SK-N-SH (cell line): ENCODE results near the gene BNIPL. TPM values are rescaled to one million over a fixed set of nuclear protein-coding genes. Genes with fewer than 3 reads are reported as not detected.

Experiments used
- CTCF ChIA-PET: fragments of 300-600, 350-600 bp; formaldehyde crosslinking; extraction: SDS; loops from one replicate; lab custom pipeline; 2021; lab: Yijun Ruan, JAX
- POLR2A ChIA-PET: fragments of 350-600 bp; sonication (Branson Sonifier 250); formaldehyde crosslinking; extraction: SDS; loops from one replicate; lab custom pipeline; 2020; ENCODE audit warnings: antibody characterized with exemption, inconsistent platforms; lab: Yijun Ruan, JAX
- DNase-seq: peaks from one replicate; pipeline ENCODE4 v3.0.0; 2012
- H2AFZ ChIP-seq: fragments of 200-600 bp; sonication (generic); 2 replicates; pipeline ENCODE4 v1.8.1; 2016; ENCODE audit warnings: antibody characterized with exemption, mild to moderate bottlenecking, low read depth
- H3F3A ChIP-seq: fragments of 200-600 bp; sonication (generic); replicated peaks from 2 replicates; pipeline ENCODE3; 2016; ENCODE audit warnings: antibody characterized with exemption, mild to moderate bottlenecking; ENCODE audit not compliant: insufficient read depth
- H3K27ac ChIP-seq, 2 experiments: fragments of 200-500 bp in 1 of 2; fragments of 200-600 bp in 1 of 2; sonication (Bioruptor generic) in 1 of 2; sonication (generic), shearing (Covaris generic) in 1 of 2; 2 replicates each; pipeline versions ENCODE4 v1.5.1 to v1.6.1; 2014 to 2016; ENCODE audit warnings: low read depth in 2 of 2, inconsistent platforms in 1 of 2, low read length in 1 of 2, mild to moderate bottlenecking in 1 of 2, mixed read lengths in 1 of 2
- H3K27me3 ChIP-seq: fragments of 200-600 bp; sonication (generic), shearing (Covaris generic); 2 replicates; pipeline ENCODE4 v1.6.1; 2016; ENCODE audit warnings: mixed run types; ENCODE audit not compliant: insufficient read depth
- H3K36me3 ChIP-seq, 2 experiments: fragments of 200-500 bp in 1 of 2; fragments of 200-600 bp in 1 of 2; sonication (Bioruptor generic) in 1 of 2; sonication (generic) in 1 of 2; replicated peaks in 1 of 2; 2 replicates each; pipeline versions ENCODE3 to v1.5.1; 2014 to 2016; ENCODE audit warnings: low read length in 1 of 2, mild to moderate bottlenecking in 1 of 2; ENCODE audit not compliant: insufficient read depth in 2 of 2, control insufficient read depth in 1 of 2
- H3K4me1 ChIP-seq, 2 experiments: fragments of 200-500 bp in 1 of 2; fragments of 200-600 bp in 1 of 2; sonication (Bioruptor generic) in 1 of 2; sonication (generic), shearing (Covaris generic) in 1 of 2; 2 replicates each; pipeline versions ENCODE4 v1.5.1 to v1.6.1; 2014 to 2016; ENCODE audit warnings: low read depth in 1 of 2, low read length in 1 of 2, mixed run types in 1 of 2; ENCODE audit not compliant: insufficient read depth in 2 of 2, control insufficient read depth in 1 of 2
- H3K4me2 ChIP-seq: fragments of 200-600 bp; sonication (generic), shearing (Covaris generic); 2 replicates; pipeline ENCODE4 v1.6.1; 2017; ENCODE audit warnings: mixed run types
- H3K4me3 ChIP-seq, 2 experiments: fragments of 200-500 bp in 1 of 2; fragments of 200-600 bp in 1 of 2; sonication (Bioruptor generic) in 1 of 2; sonication (generic), shearing (Covaris generic) in 1 of 2; 2 replicates each; pipeline versions ENCODE4 v1.5.1 to v1.8.1; 2014 to 2016; ENCODE audit warnings: low read depth in 2 of 2, inconsistent platforms in 1 of 2, low read length in 1 of 2, mild to moderate bottlenecking in 1 of 2, mixed read lengths in 1 of 2, moderate library complexity in 1 of 2
- H3K79me2 ChIP-seq: fragments of 200-600 bp; sonication (generic); 2 replicates; pipeline ENCODE4 v1.8.1; 2017; ENCODE audit warnings: mild to moderate bottlenecking; ENCODE audit not compliant: insufficient read depth
- H3K9ac ChIP-seq: fragments of 200-600 bp; sonication (generic); 2 replicates; pipeline ENCODE4 v1.6.1; 2017; ENCODE audit warnings: mixed run types
- H3K9me2 ChIP-seq: fragments of 200-600 bp; sonication (generic); 2 replicates; pipeline ENCODE4 v1.6.1; 2017; ENCODE audit warnings: mixed run types
- H3K9me3 ChIP-seq: fragments of 200-600 bp; sonication (generic); 2 replicates; pipeline ENCODE4 v1.6.1; 2017; ENCODE audit warnings: mixed run types, mild to moderate bottlenecking, moderate library complexity
- H4K20me1 ChIP-seq: fragments of 200-600 bp; sonication (generic); 2 replicates; pipeline ENCODE4 v1.6.1; 2017; ENCODE audit warnings: mild to moderate bottlenecking, mixed run types; ENCODE audit not compliant: insufficient read depth
- EZH2phosphoT487 ChIP-seq: fragments of 200-600 bp; sonication (generic); IDR thresholded peaks from 2 replicates; pipeline ENCODE4 v1.6.1; 2017; ENCODE audit warnings: low read depth, mixed run types, mild to moderate bottlenecking, antibody characterized with exemption, moderate library complexity, borderline replicate concordance
- FOSL2 ChIP-seq: IDR thresholded peaks from 2 replicates; pipeline ENCODE4 v1.4.0; 2012; ENCODE audit warnings: low read depth, mild to moderate bottlenecking, moderate library complexity, borderline replicate concordance
- MXI1 ChIP-seq: IDR thresholded peaks from 2 replicates; pipeline ENCODE4 v1.6.1; 2012; ENCODE audit warnings: mild to moderate bottlenecking, low read depth, low read length, improper control_type of control experiment
- NFIC ChIP-seq: IDR thresholded peaks from 2 replicates; pipeline ENCODE4 v1.4.0; 2012; ENCODE audit warnings: borderline replicate concordance
- NRF1 ChIP-seq: IDR thresholded peaks from 2 replicates; pipeline ENCODE4 v1.6.1; 2012; ENCODE audit warnings: low read depth, mild to moderate bottlenecking, low read length
- POLR2AphosphoS5 ChIP-seq: IDR thresholded peaks from 2 replicates; pipeline ENCODE4 v1.6.1; 2012; ENCODE audit warnings: low read depth, low read length
- RXRA ChIP-seq: IDR thresholded peaks from 2 replicates; pipeline ENCODE4 v1.4.0; 2012; ENCODE audit warnings: low read depth, mild to moderate bottlenecking, borderline replicate concordance
- TCF12 ChIP-seq: IDR thresholded peaks from 2 replicates; pipeline ENCODE4 v1.4.0; 2012
- polyA plus RNA-seq, 3 experiments: library from polyadenylated mRNA; depleted of rRNA; stranded (reverse); fragments of >200 nt; gene quantifications; 2 replicates each; pipeline ENCODE4 v1.2.3, GENCODE V29; 2012
- TF ChIP-seq, protein P1 (sequence below): IDR thresholded peaks from 2 replicates; pipeline ENCODE4 v1.6.1; 2012; ENCODE audit warnings: mild to moderate bottlenecking, low read depth, low read length, moderate library complexity
- TF ChIP-seq, protein P2 (sequence below): IDR thresholded peaks from 2 replicates; pipeline ENCODE4; 2012
- TF ChIP-seq, protein P3 (sequence below): fragments of 200-600 bp; sonication (generic); IDR thresholded peaks from 2 replicates; pipeline ENCODE4 v1.6.1; 2017; ENCODE audit warnings: antibody characterized with exemption, mild to moderate bottlenecking, moderate library complexity

BNIPL gene
- polyA plus RNA-seq, 1 of the 3 experiments (the other 2 are of a cell fraction) = 0.12 TPM

DNA sequence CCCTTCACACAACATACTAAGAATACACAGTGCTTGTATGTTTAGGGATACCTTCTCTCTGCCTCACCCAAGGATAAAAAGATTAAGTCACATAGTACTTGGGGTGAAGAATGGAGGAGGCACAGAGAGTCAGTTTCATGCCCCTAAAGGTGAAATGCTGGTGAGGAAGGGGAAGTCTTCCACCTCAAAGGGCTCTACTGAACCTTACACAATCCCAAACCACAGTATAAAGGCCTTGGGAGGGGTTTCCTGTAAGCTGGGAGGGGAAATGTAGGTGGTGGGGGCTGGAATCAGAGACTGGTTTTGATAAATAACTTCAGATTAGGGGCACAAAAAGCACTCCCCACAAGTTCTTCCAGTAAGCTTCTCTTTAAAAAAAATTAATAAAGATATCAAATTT lies 33.2 kb upstream of the BNIPL start:
- ChIA-PET CTCF (interaction anchor here (5.3 to 15.9 kb wide), 2 partner anchors 8 to 23 kb away, joined by 79 to 371 read pairs; partner anchors contain the start of genes ANXA9 and CERS2), POLR2A (no interaction called here)
- TF ChIP-seq, protein P1, sequence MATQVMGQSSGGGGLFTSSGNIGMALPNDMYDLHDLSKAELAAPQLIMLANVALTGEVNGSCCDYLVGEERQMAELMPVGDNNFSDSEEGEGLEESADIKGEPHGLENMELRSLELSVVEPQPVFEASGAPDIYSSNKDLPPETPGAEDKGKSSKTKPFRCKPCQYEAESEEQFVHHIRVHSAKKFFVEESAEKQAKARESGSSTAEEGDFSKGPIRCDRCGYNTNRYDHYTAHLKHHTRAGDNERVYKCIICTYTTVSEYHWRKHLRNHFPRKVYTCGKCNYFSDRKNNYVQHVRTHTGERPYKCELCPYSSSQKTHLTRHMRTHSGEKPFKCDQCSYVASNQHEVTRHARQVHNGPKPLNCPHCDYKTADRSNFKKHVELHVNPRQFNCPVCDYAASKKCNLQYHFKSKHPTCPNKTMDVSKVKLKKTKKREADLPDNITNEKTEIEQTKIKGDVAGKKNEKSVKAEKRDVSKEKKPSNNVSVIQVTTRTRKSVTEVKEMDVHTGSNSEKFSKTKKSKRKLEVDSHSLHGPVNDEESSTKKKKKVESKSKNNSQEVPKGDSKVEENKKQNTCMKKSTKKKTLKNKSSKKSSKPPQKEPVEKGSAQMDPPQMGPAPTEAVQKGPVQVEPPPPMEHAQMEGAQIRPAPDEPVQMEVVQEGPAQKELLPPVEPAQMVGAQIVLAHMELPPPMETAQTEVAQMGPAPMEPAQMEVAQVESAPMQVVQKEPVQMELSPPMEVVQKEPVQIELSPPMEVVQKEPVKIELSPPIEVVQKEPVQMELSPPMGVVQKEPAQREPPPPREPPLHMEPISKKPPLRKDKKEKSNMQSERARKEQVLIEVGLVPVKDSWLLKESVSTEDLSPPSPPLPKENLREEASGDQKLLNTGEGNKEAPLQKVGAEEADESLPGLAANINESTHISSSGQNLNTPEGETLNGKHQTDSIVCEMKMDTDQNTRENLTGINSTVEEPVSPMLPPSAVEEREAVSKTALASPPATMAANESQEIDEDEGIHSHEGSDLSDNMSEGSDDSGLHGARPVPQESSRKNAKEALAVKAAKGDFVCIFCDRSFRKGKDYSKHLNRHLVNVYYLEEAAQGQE = no peak
- TF ChIP-seq TCF12 (no peak), NFIC (no peak), EZH2phosphoT487 (no peak), RXRA (no peak), MXI1 (no peak), FOSL2 (no peak), NRF1 (no peak), POLR2AphosphoS5 (no peak)
- TF ChIP-seq, protein P2, sequence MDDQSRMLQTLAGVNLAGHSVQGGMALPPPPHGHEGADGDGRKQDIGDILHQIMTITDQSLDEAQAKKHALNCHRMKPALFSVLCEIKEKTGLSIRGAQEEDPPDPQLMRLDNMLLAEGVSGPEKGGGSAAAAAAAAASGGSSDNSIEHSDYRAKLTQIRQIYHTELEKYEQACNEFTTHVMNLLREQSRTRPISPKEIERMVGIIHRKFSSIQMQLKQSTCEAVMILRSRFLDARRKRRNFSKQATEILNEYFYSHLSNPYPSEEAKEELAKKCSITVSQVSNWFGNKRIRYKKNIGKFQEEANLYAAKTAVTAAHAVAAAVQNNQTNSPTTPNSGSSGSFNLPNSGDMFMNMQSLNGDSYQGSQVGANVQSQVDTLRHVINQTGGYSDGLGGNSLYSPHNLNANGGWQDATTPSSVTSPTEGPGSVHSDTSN = no peak
- TF ChIP-seq, protein P3, sequence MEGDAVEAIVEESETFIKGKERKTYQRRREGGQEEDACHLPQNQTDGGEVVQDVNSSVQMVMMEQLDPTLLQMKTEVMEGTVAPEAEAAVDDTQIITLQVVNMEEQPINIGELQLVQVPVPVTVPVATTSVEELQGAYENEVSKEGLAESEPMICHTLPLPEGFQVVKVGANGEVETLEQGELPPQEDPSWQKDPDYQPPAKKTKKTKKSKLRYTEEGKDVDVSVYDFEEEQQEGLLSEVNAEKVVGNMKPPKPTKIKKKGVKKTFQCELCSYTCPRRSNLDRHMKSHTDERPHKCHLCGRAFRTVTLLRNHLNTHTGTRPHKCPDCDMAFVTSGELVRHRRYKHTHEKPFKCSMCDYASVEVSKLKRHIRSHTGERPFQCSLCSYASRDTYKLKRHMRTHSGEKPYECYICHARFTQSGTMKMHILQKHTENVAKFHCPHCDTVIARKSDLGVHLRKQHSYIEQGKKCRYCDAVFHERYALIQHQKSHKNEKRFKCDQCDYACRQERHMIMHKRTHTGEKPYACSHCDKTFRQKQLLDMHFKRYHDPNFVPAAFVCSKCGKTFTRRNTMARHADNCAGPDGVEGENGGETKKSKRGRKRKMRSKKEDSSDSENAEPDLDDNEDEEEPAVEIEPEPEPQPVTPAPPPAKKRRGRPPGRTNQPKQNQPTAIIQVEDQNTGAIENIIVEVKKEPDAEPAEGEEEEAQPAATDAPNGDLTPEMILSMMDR = no peak
- H3K27ac ChIP-seq = no peak overlapping the region
- H4K20me1 ChIP-seq = no peaks in the 10 kb centered on the region
- peaks cover 15% of the 10 kb centered on the region for H3F3A ChIP-seq
- no peaks in the 10 kb centered on the region for H3K9me2 ChIP-seq
- H3K27me3 ChIP-seq = no peaks in the 10 kb centered on the region
- no peak overlapping the region for H3K4me2 ChIP-seq
- no peak overlapping the region for H3K9ac ChIP-seq
- H3K36me3 ChIP-seq = peaks cover 0 to 11% of the 10 kb centered on the region in 2 experiments
- no peak for DNase-seq
- H3K79me2 ChIP-seq = 0 out of 2 replicates have a peak, but pooled peaks cover 9% of the 10 kb centered on the region
- no peak overlapping the region for H2AFZ ChIP-seq
- H3K9me3 ChIP-seq = no peaks in the 10 kb centered on the region
- peaks cover 0 to 26% of the 10 kb centered on the region in 2 experiments; a peak in 2 of 4 replicates for H3K4me1 ChIP-seq
- H3K4me3 ChIP-seq = no peak overlapping the region
